ENCODE measurements around the gene CFAP157. TPM values are rescaled to one million over a fixed set of nuclear protein-coding genes. Genes with fewer than 3 reads are reported as not detected.

Gene CFAP157
- total RNA-seq, 1 donor from 2014 or later: 0.24 TPM

- H3K4me1 Mint-ChIP-seq (ENCODE audit: unreplicated experiment): peaks cover 54% of the 10 kb centered on the region
- no peaks in the 10 kb centered on the region for H3K27me3 Mint-ChIP-seq (ENCODE audit: unreplicated experiment)
- no peak overlapping the region for H3K4me3 Mint-ChIP-seq (ENCODE audit: unreplicated experiment)
Measured at GRCh38 chr9:127761491-127761956, 54.7 kb downstream of the CFAP157 start.

GRCh38 chr9:127762111-127762676, 55.4 kb downstream of the CFAP157 start:
- H3K9me3 Mint-ChIP-seq (ENCODE audit: unreplicated experiment): no peaks in the 10 kb centered on the region
- H3K27ac Mint-ChIP-seq (ENCODE audit: unreplicated experiment): peak overlapping the region; percentile 81
- TF ChIP-seq CTCF (IDR thresholded peaks at IDR 0.05): no peak
- DNase-seq (ENCODE audit: extremely low spot score, unreplicated experiment): no peak
- no peaks in the 10 kb centered on the region for H3K27me3 Mint-ChIP-seq (ENCODE audit: unreplicated experiment)
- peaks cover 20% of the 10 kb centered on the region for H3K36me3 Mint-ChIP-seq (ENCODE audit: unreplicated experiment)
- H3K4me3 Mint-ChIP-seq (ENCODE audit: unreplicated experiment): no peak overlapping the region
- peaks cover 60% of the 10 kb centered on the region for H3K4me1 Mint-ChIP-seq (ENCODE audit: unreplicated experiment)

More at GRCh38 chr9:127761491-127761956, 54.7 kb downstream of the CFAP157 start:
- TF ChIP-seq CTCF (IDR thresholded peaks at IDR 0.05): no peak
- Mint-ChIP-seq H3K36me3 (ENCODE audit: unreplicated experiment) (peaks cover 15% of the 10 kb centered on the region), H3K9me3 (ENCODE audit: unreplicated experiment) (no peaks in the 10 kb centered on the region), H3K27ac (ENCODE audit: unreplicated experiment) (peak overlapping the region; percentile 81)
- DNase-seq (ENCODE audit: extremely low spot score, unreplicated experiment): no peak

GRCh38 chr9:127763918-127764384, 57.2 kb downstream of the CFAP157 start:
- Mint-ChIP-seq H3K36me3 (ENCODE audit: unreplicated experiment) (peaks cover 15% of the 10 kb centered on the region), H3K27ac (ENCODE audit: unreplicated experiment) (peak overlapping the region; percentile 60), H3K4me1 (ENCODE audit: unreplicated experiment) (peaks cover 69% of the 10 kb centered on the region), H3K4me3 (ENCODE audit: unreplicated experiment) (no peak overlapping the region), H3K9me3 (ENCODE audit: unreplicated experiment) (no peaks in the 10 kb centered on the region), H3K27me3 (ENCODE audit: unreplicated experiment) (no peaks in the 10 kb centered on the region)
- peak; percentile 46 for TF ChIP-seq CTCF (IDR thresholded peaks at IDR 0.05)
- DNase-seq (ENCODE audit: extremely low spot score, unreplicated experiment): no peak

GRCh38 chr9:127765418-127765817, 58.6 kb downstream of the CFAP157 start:
- no peak for TF ChIP-seq CTCF (IDR thresholded peaks at IDR 0.05)
- no peaks in the 10 kb centered on the region for H3K27me3 Mint-ChIP-seq (ENCODE audit: unreplicated experiment)
- peaks cover 14% of the 10 kb centered on the region for H3K36me3 Mint-ChIP-seq (ENCODE audit: unreplicated experiment)
- H3K4me3 Mint-ChIP-seq (ENCODE audit: unreplicated experiment): no peak overlapping the region
- H3K4me1 Mint-ChIP-seq (ENCODE audit: unreplicated experiment): peaks cover 81% of the 10 kb centered on the region
- DNase-seq (ENCODE audit: extremely low spot score, unreplicated experiment): no peak
- peak overlapping the region; percentile 6 for H3K27ac Mint-ChIP-seq (ENCODE audit: unreplicated experiment)
- no peaks in the 10 kb centered on the region for H3K9me3 Mint-ChIP-seq (ENCODE audit: unreplicated experiment)

Other genes starting within 250 kb of the CFAP157 start
- 44.9 and 46.5 TPM in 2 replicates for gene STXBP1, start 94.7 kb upstream of the CFAP157 start, total RNA-seq
- 10.6 and 10.7 TPM in 2 replicates for gene PTRH1, start 8.7 kb downstream of the CFAP157 start, total RNA-seq
- gene TTC16, start 9.1 kb downstream of the CFAP157 start, total RNA-seq: not detected in 2 replicates
- 9.3 and 11.5 TPM in 2 replicates for gene TOR2A, start 28.3 kb downstream of the CFAP157 start, total RNA-seq
- gene SH2D3C, start 71.7 kb downstream of the CFAP157 start, total RNA-seq: 19.3 and 20.4 TPM in 2 replicates
- 78.0 and 78.5 TPM in 2 replicates for gene CDK9, start 79.0 kb downstream of the CFAP157 start, total RNA-seq
- gene FPGS, start 95.9 kb downstream of the CFAP157 start, total RNA-seq: 58.7 and 65.1 TPM in 2 replicates
- 140 and 143 TPM in 2 replicates for gene ENG, start 147.7 kb downstream of the CFAP157 start, total RNA-seq
- gene AK1, start 170.7 kb downstream of the CFAP157 start, total RNA-seq: 57.6 and 65.8 TPM in 2 replicates
- gene ST6GALNAC6, start 192.6 kb downstream of the CFAP157 start, total RNA-seq: 73.4 and 77.0 TPM in 2 replicates
- 21.4 and 25.1 TPM in 2 replicates for gene ST6GALNAC4, start 210.1 kb downstream of the CFAP157 start, total RNA-seq
- 2.6 and 2.9 TPM in 2 replicates for gene PIP5KL1, start 223.8 kb downstream of the CFAP157 start, total RNA-seq
- gene DPM2, start 230.9 kb downstream of the CFAP157 start, total RNA-seq: 29.2 and 31.6 TPM in 2 replicates